HG02884 (cell line): ENCODE measurements around the gene TSC22D1.
"Not testable (repeated sequence)": the region's sequence is repeated elsewhere in the genome, so short reads cannot be mapped to it uniquely, and the experiment has no call there.

Experiments
- ATAC-seq: cut with Tn5 transposase; IDR thresholded peaks from one replicate; pipeline ENCODE4 v1.9.1; 2021; ENCODE audit warnings: mild to moderate bottlenecking, moderate library complexity; ENCODE audit not compliant: unreplicated experiment

TSC22D1 gene

GRCh38 chr13:44575741-44576350, at the start of gene TSC22D1:
TSS of gene TSC22D1 (minus strand) at chr13:44576330. CDS start at chr13:44576074, 256 bp downstream.
- ATAC-seq: no peak

- no peak for ATAC-seq
Observed at GRCh38 chr13:44622708-44623107, 46.6 kb upstream of the TSC22D1 start.

- no peak for ATAC-seq
Observed at GRCh38 chr13:44622261-44622660, 46.1 kb upstream of the TSC22D1 start.

GRCh38 chr13:44620057-44620456, 43.9 kb upstream of the TSC22D1 start:
- no peak for ATAC-seq

- ATAC-seq: no peak
Observed at GRCh38 chr13:44619651-44620050, 43.5 kb upstream of the TSC22D1 start.

GRCh38 chr13:44618326-44618725, 42.2 kb upstream of the TSC22D1 start:
- no peak for ATAC-seq

- no peak for ATAC-seq
Observed at GRCh38 chr13:44617648-44618047, 41.5 kb upstream of the TSC22D1 start.

- no peak for ATAC-seq
Observed at GRCh38 chr13:44609137-44609536, 33.0 kb upstream of the TSC22D1 start.

GRCh38 chr13:44605721-44606120, 29.6 kb upstream of the TSC22D1 start:
- ATAC-seq: no peak

GRCh38 chr13:44605275-44605674, 29.1 kb upstream of the TSC22D1 start:
- ATAC-seq: no peak

- no peak for ATAC-seq
Observed at GRCh38 chr13:44601586-44601985, 25.5 kb upstream of the TSC22D1 start.

GRCh38 chr13:44593861-44594592, 17.9 kb upstream of the TSC22D1 start:
- ATAC-seq: not testable (repeated sequence)

- ATAC-seq: no peak
Observed at GRCh38 chr13:44592216-44592847, 16.2 kb upstream of the TSC22D1 start.

GRCh38 chr13:44591316-44591715, 15.2 kb upstream of the TSC22D1 start:
- no peak for ATAC-seq

GRCh38 chr13:44583137-44583536, 7.0 kb upstream of the TSC22D1 start:
- no peak for ATAC-seq

- no peak for ATAC-seq
Observed at GRCh38 chr13:44578067-44578400, 1.9 kb upstream of the TSC22D1 start.

GRCh38 chr13:44577236-44578066, 1.3 kb upstream of the TSC22D1 start:
- ATAC-seq: peak; percentile 60

GRCh38 chr13:44576351-44577235, 463 bp upstream of the TSC22D1 start:
- ATAC-seq: peak; percentile 13

GRCh38 chr13:44575035-44575434, 1.1 kb downstream of the TSC22D1 start:
- no peak for ATAC-seq

- ATAC-seq: no peak
Observed at GRCh38 chr13:44574466-44574855, 1.7 kb downstream of the TSC22D1 start.
